GM18873 (cell line): ENCODE data around the gene PSMB5.

Source experiments
- ATAC-seq: cut with Tn5 transposase; IDR thresholded peaks from one replicate; pipeline ENCODE4 v1.9.1; 2021; ENCODE audit warnings: mild to moderate bottlenecking, moderate library complexity, moderate number of reproducible peaks; ENCODE audit not compliant: unreplicated experiment, low FRiP score

Gene PSMB5

DNA sequence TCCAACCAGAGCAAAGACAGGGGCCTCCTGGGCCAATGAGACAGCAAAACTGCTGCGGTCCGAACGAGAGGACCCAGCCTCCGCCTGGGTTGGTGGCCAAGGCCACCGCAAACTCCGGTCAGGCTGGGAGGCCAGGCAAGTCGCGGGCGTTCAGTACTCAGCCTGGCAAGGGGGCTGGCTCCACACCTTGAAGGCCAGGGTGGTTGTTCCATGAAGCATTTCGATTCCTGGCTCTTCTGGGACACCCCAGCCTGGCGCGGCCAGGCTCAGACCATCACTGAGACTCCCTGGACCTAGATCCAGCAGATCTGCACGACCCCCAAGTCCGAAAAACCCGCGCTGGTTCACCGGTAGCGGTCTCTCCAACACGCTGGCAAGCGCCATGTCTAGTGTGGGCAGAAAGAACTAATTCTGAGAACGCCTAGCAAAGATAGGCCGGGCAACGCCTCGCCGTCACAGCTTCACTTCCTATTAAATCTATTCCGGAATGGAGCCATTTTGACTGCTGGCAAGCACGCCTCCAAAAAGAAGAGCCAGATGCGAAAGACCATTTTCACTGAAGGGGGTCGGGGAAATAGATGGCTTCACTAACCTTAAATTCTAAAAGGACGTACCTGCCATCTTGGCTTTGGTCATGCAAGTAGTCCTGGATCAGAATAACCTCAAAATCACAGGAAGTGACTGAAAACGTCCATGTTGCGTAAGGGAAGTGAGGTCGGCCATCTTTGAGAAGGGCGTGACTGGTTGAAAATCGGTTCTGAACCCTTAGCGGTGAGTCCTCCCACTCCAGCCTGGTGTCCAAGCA, at the start of gene PSMB5:
Gene PSMB5, minus strand, starts transcription at position 403 of the 805 bp plus-strand sequence. Its CDS starts 19 bp downstream, at position 384.
- peak; percentile 86 for ATAC-seq

DNA sequence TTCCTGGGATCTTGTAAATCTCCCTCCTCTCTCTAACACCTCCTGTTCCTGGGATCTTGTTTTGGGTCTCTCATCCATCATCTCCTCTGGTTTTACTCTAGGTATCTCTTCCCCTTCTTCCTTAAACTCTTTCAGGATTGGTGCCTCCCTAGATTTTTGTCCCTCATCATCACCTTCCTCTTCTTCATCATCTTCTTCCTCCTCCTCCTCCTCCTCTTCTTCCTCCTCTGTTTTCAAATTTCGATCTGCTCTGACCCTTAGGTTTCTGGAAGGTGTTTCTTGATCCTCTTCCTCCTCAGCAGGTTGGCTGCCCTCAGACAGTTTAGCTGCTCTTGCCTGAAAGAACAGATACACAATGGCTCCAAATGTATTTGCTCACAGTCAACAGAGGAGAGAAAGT, 45.8 kb upstream of the PSMB5 start:
- no peak for ATAC-seq

DNA sequence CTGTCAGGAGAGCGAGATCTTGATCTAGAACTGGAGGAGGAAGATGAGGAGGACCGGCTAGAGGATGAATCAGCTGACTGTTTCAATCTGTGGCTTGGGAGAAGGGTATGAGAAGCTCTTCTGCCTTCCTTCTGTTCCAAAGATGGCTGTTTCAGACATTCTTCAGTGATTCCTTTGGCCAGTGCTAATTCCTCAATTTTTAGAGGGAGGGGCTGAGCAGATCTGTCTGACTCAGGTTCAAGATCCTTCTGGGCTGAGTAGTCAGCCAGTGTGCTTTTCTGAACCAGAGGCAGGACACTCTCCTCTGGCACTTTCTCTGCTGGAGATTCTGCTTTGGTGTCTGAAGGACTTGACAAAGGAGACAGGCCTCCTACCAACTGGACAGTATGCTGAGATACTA, 45.0 kb upstream of the PSMB5 start:
- no peak for ATAC-seq

DNA sequence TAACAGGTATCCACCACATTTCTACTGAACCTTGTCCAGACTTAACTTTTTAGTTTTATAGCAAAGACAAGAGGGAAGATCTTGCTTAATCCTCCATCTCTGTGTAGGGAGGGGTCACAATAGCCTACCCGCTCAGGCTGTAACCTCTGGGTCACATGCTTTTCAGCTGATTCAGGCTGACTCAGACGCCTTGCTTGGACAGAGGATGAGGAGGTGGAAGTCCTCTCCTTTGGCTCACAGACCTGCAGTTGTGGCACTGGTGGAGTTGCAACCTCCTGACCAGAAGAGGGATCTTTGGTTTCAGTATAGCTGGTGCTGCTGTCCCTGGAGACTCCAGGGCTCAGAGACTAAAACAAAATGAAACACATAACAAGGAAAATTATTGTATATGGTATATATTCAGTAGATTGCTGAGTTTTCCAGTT, 44.0 kb upstream of the PSMB5 start:
- no peak for ATAC-seq

DNA sequence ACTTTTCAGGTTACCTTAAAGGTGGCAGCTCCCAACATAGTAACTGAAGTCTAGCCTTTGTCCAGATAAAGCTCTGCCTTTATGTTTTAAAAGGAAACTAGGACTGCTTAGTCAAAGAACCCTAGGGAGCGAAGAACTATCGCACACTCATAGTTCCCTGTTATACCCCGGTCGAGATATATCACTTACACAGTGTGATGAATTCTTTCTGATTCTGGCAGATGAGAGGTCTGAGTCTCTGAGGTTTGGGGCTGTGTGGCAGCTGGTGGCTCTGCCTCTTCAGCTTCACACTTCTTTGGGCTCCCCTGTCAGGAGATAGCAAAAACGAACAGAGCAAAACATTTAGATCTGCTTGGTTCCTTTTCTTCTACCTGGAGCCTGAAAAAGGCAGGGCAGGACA, 43.3 kb upstream of the PSMB5 start:
- ATAC-seq: no peak

DNA sequence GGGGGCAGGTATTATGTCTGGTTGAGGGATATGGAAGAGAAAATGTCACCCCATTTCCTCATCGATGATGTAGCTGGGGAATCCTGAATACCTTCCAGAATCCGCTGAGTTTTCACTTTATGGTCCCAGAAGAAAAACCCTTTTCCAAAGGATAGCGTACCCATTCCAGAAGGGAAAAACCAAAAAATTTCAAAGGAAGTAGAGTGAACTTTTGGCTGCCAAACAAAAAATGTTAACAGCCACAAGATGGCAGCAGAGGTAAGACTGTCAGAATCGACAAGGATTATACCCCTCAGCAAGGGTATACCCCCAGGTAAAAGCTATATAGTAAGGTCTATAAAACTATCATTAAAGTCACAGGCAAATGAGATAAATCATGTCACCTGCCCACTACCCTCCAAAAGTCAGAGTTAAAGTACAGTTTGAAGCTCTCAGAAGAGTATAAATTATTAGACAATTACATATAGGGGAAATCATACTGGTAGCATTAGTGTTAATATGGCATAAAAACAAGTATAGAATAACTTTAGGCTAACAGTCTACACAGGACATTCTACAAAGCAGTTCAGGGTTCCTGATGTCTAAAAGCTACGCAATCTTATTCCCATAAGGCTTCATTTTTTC, 42.2 kb upstream of the PSMB5 start:
- ATAC-seq: no peak

DNA sequence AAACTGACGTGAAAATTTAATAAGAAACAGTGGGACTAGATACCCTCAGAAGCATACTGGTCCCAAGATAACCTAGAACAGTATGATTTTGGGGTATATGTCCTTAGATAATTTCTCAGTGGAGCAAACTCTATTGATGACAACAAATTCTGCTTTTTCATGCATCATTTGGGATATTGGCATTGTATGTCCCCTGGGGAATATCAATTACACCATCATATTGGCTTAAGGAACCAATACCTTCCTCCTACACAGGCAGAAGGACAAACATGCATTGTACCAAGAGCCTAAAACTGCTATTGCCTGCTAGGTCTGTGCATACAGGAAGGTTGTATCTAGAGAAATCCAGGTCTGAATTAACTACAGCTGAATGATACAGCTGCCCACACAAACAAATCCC, 40.2 kb upstream of the PSMB5 start:
- no peak for ATAC-seq

DNA sequence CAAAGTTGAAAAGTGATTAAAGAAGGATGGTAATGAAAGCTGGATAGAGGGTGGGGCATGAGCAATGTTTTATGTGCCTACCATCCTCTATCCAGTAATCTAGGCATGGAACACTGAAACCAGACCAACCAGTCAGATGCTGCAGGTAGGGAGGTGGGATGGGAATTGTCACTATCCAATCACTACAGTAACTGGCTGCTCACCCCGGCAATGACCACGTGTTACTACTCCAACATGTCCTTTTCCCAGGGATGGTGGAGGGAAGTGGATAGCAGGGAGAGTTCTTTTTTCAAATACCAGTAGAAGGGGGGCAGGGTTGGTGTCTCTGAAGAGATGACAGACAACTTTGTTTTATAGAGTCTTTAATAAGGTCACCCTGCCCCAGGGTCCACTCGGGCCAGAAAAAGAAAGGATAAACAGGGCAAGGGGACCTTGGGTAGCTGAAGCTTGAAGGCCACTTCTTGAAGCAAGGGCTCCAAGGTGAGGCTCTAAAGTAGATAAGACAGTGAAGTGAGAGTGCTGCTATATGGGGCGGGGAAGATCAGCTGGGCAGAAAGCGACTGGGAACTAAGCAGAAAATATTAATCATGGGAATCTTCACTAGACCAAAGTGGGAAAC, 37.3 kb upstream of the PSMB5 start:
- ATAC-seq: no peak

DNA sequence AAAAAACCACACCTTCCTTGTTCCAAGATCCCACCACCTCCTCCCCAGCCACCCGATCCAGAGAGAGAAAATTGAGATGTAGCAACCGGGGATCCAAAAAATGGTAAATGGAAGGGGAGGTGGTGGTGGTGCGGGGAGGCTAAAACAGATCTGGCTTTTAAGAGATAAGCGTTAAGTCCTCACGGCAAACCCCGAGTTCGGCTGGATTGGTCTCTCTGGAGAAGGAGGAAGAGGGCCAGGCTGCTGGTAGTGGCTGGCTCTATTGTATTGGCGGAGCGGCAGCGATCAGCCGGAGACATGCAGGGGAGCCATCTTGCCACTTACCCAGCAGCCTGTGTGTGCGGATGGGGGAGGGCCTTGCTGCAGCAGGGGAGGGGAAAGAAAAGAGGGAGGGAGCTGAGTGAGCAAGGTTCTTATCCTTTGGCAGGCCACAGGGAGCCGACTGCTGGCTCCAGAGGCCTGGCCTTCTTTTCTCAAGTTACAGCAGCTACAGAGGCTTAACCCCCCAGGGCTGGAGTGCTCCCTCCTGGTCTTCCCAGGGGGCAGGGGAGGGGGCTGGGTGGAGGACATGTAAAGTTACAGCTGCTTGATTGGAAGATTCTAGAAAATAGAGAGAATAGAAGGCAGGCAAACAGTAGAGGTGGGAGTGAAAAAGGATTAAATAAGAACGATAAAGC, 36.7 kb upstream of the PSMB5 start:
- ATAC-seq: no peak

DNA sequence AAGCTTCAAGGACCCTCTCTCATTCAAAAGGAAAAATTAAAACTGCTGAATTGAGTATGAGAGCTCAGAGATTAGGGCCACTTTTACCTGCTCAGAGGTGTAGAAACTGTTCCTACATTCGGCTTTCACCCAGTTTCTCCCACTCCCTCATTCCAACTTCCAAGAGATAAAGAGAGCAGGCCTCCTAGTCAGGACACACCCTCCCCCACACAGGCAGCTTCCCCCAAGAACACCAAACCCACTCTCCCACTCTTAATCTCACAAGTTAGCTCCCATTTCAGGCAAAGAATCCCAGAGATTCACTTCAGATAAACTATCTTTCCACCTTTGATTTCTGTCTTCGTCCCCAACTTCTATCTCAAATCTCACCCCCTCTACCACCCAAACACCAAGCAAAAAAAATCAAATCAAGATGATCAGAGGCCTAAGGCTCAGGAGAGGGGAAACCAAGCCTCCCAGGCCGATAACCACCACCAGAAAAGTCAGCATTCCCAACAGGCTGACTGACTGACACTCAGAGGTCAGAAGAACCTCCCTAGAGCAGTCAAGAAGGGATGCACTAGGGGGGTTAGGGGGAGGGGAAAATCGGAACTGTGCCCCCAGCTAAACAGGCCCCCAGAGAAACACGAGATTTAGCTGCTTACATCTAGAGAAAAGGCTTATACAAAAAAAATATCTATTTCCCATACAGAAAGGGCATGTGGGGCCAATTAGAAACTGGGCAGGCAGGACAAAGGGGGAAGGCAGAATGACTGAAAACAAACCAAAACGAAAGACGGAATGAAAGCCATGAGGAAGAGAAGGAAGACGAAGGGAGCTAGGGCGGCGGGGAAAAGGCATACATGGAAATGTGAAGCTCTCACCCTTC, 35.8 kb upstream of the PSMB5 start:
- ATAC-seq: no peak

DNA sequence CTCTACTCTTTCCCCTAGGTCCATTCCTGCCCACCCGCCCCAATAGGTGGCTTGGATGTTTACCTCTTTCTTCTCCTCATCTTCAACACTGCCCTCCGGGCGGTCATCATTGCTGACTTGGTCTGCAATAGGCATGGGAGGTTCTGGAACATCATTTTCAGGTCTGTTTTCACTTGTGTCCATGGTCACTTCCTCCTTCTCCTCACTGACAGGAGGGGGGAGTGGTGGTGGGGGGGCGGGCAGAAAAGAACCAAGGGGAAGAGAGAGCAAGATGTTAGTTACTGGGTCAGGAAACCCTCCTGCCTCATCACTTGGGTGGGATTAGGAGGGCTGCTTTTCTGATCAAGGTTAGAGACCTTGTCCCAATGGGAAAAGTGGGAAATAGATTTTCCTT, 34.7 kb upstream of the PSMB5 start:
- ATAC-seq: no peak

DNA sequence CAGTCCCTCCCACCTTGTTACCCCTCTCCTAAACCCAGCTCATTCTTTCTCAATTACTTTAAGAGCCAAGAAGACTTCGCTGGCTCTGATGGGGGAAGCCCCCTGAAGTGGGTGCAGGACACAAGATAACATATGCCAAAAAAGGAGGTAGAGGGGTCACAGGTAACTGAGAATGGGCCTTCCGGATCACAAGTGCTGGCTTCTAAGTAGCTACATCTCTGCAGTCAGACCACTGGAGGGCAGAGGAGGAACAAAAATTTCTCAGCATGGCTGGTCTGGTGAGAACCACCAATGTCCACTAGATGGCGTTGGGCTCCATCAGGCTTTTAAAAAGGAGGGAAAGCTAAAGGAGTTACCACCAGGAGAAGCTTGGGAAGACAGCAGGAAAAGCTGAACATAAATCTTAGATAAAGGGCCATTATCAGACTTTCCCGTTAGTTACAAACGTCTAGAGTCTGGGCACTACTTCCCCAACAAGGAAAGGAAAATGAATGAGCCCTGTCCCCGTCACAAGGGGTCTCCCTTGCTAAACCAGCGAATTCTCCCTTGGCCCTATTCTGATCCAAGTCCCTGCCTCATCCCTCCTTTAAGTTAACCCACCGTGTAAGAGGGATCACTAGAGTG, 34.2 kb upstream of the PSMB5 start:
- ATAC-seq: no peak

DNA sequence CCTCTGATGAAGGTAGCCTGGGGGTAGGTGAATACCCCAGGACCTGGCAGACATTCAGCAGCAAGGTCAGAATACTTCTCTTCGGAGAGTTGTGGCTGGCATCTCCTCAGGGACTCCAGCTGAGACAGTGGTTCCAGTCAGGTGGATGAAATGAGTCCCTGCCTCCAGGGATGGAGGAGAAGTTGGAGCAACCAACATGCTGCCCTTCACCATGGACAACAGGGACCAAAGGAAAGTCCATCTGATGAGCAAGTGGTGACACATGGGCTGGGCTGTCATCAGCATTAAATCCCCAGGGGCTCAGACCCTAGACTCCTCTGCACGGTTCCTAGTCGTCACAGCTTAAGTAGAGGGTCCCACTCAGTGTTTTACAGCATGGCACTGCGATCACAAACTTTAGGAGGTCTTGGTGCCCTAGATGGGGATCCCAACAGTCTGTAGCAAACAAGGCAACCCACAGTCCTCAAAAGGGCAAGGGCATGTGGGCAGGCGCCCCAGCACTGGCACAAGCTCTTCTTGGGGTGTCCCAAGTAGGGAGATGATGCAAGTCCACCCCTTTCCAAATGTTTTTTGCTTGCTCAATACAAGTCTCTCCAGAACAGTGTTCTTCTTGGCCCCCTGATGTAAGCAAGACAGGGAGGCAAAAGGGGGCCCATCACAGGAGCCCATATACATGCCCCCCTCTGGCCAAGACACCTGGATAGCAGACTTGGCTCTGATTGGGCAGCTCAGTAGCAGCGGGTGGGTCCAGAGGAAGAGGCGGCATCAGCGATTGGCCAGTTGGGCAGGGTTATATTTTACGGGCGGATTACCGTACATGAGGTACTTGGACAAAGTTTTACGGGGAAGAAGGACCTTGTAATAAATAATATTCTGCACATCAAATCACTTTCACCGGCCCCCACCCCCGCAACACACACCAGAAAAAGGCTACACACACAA, 33.4 kb upstream of the PSMB5 start:
- no peak for ATAC-seq

DNA sequence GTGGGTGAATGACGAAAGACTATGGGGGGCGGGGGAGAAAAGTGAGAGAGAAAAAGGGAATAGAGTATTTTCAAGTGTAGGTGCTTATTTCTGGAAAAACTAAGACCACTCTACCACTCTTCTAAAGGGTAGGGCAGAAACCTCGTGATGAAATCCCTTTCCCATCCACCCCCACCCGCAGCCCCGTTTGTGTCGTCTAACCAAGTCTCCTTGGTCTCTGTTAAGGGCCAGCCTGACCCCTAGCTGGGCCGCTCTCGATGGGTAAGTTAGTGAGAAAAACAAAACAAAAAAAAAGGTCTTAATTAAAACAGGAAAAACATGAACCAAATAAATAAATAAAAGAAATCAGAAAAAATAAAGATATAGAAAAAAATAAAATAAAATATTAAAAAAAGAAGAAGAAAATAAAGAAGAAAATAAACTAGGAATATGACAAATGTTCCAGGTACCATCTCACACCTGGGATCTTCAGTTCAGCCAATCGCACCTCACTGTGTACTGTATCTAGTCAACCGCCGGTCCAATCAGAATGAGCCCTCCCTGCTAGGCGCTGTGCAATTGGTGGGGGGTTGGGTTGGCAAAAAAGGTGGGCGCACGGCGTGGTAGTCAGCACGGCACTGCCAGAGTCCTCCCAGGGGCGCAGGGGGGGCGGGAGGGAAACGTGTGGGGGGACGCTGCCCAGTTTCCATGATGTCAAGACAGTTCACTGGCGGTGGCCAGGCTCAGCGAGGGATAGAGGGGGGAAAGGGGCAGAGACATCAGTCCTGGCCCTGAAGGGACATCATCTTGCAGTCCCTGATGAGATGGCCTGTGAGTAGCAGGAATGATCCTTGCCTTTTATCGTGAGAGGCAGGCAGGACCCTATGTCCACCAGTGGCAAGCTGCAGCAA, 32.4 kb upstream of the PSMB5 start:
- no peak for ATAC-seq

DNA sequence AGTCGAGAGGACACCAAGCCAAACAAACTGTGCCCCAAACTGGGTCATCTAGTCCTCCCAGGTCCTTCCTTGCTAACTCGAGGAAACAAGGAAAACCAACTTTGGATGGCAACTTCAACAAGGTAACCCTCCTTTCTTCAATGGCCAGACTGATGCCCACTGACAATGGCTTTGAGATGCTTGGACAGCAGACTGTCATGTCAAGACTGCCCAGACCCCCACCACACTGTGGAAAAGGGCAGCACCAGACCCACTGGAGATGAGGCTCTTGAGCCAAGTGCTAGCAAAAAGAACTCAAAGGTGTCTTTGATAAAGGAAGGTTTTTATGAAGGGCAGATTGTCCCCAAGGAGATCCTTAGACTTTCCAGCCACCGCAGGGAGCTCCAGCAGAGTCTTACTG, 31.7 kb upstream of the PSMB5 start:
- no peak for ATAC-seq

DNA sequence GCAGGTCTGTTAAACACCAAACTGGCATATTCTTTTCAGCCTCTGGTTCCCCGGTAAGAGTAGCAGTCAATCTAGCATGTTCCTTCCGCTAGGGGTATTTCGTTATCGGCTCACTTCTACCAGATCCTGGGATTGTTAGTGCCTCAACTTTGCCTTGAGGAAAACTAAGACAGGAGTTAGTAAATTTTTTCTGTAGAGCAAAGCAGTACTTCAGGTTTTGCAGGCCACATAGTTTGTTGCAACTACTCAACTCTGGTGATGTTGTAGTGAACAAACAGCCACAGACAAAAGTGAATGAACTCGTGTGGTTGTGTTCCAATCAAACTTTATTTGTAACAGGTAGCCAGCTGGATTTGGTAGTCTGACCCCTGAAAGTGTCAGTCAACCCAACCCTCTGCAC, 28.9 kb upstream of the PSMB5 start:
- no peak for ATAC-seq

DNA sequence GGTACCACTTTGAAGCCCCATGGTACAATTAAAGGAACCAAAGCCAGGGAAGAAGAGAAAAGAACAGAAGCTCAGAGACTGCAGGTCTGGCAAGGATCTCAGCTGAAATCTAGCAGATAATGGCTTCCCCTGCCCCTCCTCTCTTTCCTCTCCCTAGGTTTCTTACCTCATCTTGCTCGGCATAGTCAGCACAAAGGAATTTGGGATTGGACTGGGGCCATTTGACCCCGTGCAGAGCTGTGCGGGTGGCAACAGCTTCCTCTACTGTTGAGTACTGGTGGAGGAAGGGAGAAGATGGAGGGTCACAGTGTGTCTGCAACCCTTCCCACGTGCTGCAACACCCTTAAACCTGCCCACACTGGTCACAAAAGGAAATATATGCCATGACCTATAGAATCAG, 27.3 kb upstream of the PSMB5 start:
- ATAC-seq: no peak
